GM20000 (cell line): ENCODE data around the gene NOL3.

Experiments used
- DNase-seq: peaks from one replicate; pipeline ENCODE4 v3.0.0; 2012; ENCODE audit warnings: low spot score
- CTCF ChIP-seq: IDR thresholded peaks from 2 replicates; pipeline ENCODE4 v1.5.1; 2012; ENCODE audit warnings: mild to moderate bottlenecking, control low read depth; ENCODE audit errors: extremely low read depth, missing control alignments

The NOL3 gene

GRCh38 chr16:67192781-67193361 is 22.5 kb downstream of the NOL3 start:
- no peak for TF ChIP-seq CTCF
- no peak for DNase-seq

GRCh38 chr16:67193536-67193935 is 23.2 kb downstream of the NOL3 start:
- DNase-seq, result no peak
- no peak for TF ChIP-seq CTCF

- no peak for DNase-seq
- no peak for TF ChIP-seq CTCF
These were observed 23.9 kb downstream of the NOL3 start for GRCh38 chr16:67194260-67194659.

GRCh38 chr16:67195676-67196075 is 25.3 kb downstream of the NOL3 start:
- no peak for DNase-seq

GRCh38 chr16:67196881-67197280 is 26.5 kb downstream of the NOL3 start:
- no peak for DNase-seq
- TF ChIP-seq CTCF, result no peak

More at GRCh38 chr16:67195676-67196075, 25.3 kb downstream of the NOL3 start:
- no peak for TF ChIP-seq CTCF

- TF ChIP-seq CTCF, result no peak
- DNase-seq, result no peak
These were observed 27.4 kb downstream of the NOL3 start for GRCh38 chr16:67197704-67198103.

- peak; percentile 66 for DNase-seq
- TF ChIP-seq CTCF, result no peak
These were observed 27.9 kb downstream of the NOL3 start for GRCh38 chr16:67198238-67198734.
